GM23248 (cell line): ENCODE data around the gene BICD1.

Source experiments
- EZH2 ChIP-seq: fragments of 200-600 bp; sonication (generic); IDR thresholded peaks from 2 replicates; pipeline ENCODE4 v1.6.1; 2018; ENCODE audit warnings: antibody characterized with exemption, mild to moderate bottlenecking; ENCODE audit not compliant: insufficient read depth, poor library complexity, severe bottlenecking
- EZH2phosphoT487 ChIP-seq: fragments of 200-600 bp; sonication (generic); IDR thresholded peaks from 2 replicates; pipeline ENCODE4 v1.6.1; 2018; ENCODE audit warnings: antibody characterized with exemption, moderate library complexity, mild to moderate bottlenecking, low read depth; ENCODE audit not compliant: insufficient read depth

GRCh38 chr12:32181498-32182175, 75.0 kb downstream of the BICD1 start:
- TF ChIP-seq EZH2 (no peak), EZH2phosphoT487 (no peak)
